ENCODE data around the gene POLG. TPM values are rescaled to one million over a fixed set of nuclear protein-coding genes. Genes with fewer than 3 reads are reported as not detected.

The POLG gene
- total RNA-seq, 4 donors from 2014 or later, result 63.7 to 136 (median 120) TPM

DNA sequence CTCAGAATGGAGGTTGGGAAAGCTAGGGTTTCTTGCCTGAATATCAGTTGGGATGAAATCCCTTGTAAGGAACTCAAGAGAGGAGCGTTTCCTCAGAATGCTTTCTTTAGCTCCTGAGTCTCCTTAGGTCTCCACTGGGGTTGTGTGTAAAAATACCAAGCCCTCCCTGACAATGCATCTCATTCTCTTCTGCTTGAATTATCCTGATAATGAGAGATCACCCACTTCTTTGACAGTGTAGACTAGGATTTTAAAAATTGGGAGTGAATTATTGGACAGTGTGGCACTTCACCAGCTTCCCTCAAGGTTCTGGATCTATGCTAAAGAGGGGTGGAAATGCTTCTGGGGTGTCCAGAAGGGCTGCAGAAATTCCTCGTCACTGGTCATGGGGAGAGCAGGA is 41.8 kb upstream of the POLG start:
- no peak for TF ChIP-seq POLR2A (IDR thresholded peaks at IDR 0.05)
- TF ChIP-seq, protein P1, sequence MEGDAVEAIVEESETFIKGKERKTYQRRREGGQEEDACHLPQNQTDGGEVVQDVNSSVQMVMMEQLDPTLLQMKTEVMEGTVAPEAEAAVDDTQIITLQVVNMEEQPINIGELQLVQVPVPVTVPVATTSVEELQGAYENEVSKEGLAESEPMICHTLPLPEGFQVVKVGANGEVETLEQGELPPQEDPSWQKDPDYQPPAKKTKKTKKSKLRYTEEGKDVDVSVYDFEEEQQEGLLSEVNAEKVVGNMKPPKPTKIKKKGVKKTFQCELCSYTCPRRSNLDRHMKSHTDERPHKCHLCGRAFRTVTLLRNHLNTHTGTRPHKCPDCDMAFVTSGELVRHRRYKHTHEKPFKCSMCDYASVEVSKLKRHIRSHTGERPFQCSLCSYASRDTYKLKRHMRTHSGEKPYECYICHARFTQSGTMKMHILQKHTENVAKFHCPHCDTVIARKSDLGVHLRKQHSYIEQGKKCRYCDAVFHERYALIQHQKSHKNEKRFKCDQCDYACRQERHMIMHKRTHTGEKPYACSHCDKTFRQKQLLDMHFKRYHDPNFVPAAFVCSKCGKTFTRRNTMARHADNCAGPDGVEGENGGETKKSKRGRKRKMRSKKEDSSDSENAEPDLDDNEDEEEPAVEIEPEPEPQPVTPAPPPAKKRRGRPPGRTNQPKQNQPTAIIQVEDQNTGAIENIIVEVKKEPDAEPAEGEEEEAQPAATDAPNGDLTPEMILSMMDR (IDR thresholded peaks at IDR 0.05), result no peak
- no peaks in the 10 kb centered on the region for H3K9me3 ChIP-seq
- no peaks in the 10 kb centered on the region for H3K36me3 ChIP-seq
- peaks cover 0 to 52% of the 10 kb centered on the region in 2 donors for H3K27me3 ChIP-seq
- DNase-seq, result no peak
- no peak overlapping the region for H3K4me3 ChIP-seq
- peaks cover 0 to 15% (median 4%) of the 10 kb centered on the region in 4 donors for H3K4me1 ChIP-seq
- H3K27ac ChIP-seq, result no peak overlapping the region

DNA sequence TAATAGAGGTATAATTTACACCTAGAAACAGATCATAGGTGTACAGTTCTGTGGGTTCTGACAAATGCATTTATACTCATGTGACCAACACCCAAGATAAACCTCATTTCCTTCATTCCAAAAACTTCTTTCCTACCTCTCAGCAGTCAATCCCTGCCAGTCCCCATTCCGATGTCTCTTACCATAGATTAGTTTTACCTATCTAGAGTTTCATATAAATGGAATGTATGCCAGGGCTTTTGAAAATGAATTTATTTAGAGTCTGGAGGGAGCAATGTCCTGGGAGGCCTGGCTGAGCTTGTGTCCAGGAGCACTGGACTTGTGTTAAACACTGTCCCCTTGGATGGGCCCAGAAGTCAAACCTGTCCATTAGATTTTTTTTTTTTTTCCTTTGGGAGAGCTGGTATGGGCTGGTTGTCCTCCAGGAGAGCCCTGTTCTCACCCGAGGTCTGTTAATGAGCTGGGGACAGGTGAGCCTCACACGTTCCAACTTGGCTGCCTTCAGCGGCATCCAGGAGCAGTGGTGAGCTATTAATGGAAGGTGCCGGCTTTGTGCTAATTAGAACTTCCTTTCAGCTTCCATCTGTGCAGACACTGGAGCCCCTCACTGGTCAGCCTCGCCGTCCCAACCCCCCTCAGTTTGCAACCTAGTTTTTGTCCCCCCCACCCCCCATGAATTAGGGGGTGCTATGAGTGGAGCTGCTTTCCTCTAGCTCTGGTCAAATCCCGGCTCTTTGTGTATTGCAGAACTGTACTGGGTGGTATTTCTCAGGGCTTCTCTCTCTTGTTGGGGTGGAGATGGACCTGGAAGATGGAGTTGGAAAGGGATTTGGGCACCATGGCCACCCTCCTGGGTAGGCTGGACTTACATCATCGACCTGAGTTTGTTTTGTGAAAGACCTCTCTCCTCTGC is 40.7 kb upstream of the POLG start:
- Histone ChIP-seq H3K4me1 (peaks cover 0 to 22% (median 4%) of the 10 kb centered on the region in 4 donors), H3K27me3 (peaks cover 0 to 63% of the 10 kb centered on the region in 2 donors), H3K4me3 (no peak overlapping the region), H3K36me3 (no peaks in the 10 kb centered on the region), H3K9me3 (no peaks in the 10 kb centered on the region), H3K27ac (no peak overlapping the region)
- no peak for DNase-seq
- no peak for TF ChIP-seq POLR2A (IDR thresholded peaks at IDR 0.05)
- TF ChIP-seq, protein P1 (IDR thresholded peaks at IDR 0.05), result no peak

DNA sequence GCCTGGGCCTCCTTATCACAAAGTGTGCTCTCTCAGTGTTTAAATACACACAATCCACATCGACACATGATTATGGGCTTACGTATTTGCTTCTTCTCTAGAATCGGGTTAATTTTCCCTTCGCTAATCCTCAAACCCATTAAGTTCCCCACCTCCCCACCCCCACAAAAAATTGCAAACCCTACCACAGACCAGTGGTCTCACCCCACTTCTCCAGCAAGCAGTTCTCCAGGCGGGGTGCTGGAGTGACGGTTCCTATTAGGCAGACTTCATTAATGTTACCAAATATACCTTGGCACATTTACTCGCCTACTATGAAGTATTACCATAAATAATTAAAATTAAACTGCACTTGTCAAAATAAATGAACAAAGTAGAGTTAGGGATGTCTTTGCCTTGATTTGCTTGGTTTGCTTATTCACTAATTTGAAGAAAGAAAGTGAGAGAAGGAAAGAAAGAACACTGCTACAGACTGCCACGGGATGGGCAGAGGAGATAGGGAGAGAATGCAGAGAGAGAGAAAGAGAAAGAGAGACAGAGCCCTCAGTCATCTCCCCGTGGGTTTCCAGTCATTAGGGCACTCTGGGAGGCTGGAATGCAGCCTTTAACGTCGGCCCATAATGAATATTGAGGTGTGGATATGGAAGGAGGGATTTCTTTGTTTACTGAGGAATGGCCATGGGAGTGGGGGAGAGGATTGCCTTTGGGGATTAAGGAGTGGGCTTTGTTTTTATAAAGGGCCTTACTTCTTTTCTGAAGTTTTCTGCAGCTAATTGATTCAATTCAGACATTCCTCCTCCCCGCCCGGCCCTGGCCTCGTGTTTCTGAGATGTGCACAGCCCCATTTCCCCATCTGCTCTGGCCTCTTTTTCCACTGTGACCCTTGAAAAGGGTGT is 39.7 kb upstream of the POLG start:
- peaks cover 0 to 70% of the 10 kb centered on the region in 2 donors for H3K27me3 ChIP-seq
- no peaks in the 10 kb centered on the region for H3K36me3 ChIP-seq
- no peaks in the 10 kb centered on the region for H3K9me3 ChIP-seq
- DNase-seq, result no peak
- H3K4me3 ChIP-seq, result no peak overlapping the region
- no peak overlapping the region for H3K27ac ChIP-seq
- H3K4me1 ChIP-seq, result peaks cover 0 to 22% (median 4%) of the 10 kb centered on the region in 4 donors
- no peak for TF ChIP-seq POLR2A (IDR thresholded peaks at IDR 0.05)
- TF ChIP-seq, protein P1 (IDR thresholded peaks at IDR 0.05), result no peak

DNA sequence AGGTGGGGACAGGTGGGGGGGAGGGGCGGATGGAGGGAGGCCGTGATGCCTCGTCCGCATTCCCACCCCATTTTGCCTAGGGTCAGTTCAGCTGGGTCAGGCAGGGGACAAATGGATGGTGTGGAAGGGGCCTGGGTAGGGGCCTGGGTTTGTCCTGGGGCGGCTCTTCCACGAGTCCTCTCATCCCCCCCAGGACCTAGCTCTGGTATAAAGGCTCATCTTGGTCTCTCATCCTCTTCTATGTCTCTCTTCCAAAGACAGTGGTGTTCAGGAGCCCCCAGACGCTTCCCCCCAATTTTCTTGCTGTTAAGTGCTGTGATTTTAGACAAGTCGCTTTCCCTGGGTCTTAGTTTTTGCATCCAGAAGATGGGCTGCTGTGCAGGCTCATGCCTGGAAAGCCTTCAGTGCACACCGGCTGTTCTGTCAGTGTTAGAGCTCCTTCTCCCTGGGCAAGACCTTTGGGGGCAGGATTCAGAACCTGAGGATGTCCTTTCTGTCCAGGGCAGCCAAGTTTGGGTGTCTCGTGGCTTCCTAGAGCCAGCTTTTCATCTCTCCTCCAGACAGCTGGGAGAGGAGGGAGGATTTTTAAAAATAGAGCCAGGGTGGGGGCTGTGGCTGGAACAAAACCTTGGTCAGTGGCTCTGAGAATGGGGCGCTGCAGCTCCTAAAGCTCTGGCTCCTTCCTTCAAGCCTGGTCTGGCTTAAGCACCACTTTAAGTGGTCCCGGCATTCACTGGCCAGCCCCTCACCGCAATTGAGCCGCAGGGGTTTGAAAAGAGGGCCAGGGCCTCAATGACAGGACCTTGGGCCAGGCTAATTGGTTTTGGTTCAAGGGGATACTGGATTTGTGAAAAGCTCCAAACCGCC is 37.7 kb upstream of the POLG start:
- H3K27ac ChIP-seq, result no peak overlapping the region
- H3K4me3 ChIP-seq, result no peak overlapping the region
- TF ChIP-seq POLR2A (IDR thresholded peaks at IDR 0.05), result no peak
- TF ChIP-seq, protein P1 (IDR thresholded peaks at IDR 0.05), result no peak
- peaks cover 0 to 20% (median 0%) of the 10 kb centered on the region in 4 donors for H3K4me1 ChIP-seq
- H3K9me3 ChIP-seq, result no peaks in the 10 kb centered on the region
- H3K36me3 ChIP-seq, result no peaks in the 10 kb centered on the region
- no peak for DNase-seq
- peaks cover 0 to 71% of the 10 kb centered on the region in 2 donors for H3K27me3 ChIP-seq

Data from Peyer's patch (tissue), 4 donors.